Naive B cell (primary cell): ENCODE measurements around the gene ENG. TPM values are rescaled to one million over a fixed set of nuclear protein-coding genes. Genes with fewer than 3 reads are reported as not detected.
A peak's percentile ranks its signal among the peaks of the same experiment; 100 is the strongest.
"Not testable (repeated sequence)": the region's sequence is repeated elsewhere in the genome, so short reads cannot be mapped to it uniquely, and the experiment has no call there.

Experiments used
- ATAC-seq, 2 donors: fragments of 150-1000 bp; cut with Tn5 transposase; 2 replicates each; pipeline ENCODE4 v1.10.0; 2021; ENCODE audit warnings: low read depth in 2 of 2, mild to moderate bottlenecking in 2 of 2, moderate library complexity in 2 of 2
- DNase-seq: peaks from one replicate; pipeline ENCODE4 v3.0.0; 2022
- H3K27ac Mint-ChIP-seq, 6 donors: one replicate each; pipeline ENCODE4 v1.8.0; 2020 to 2022; ENCODE audit warnings: mild to moderate bottlenecking in 6 of 6, mixed read lengths in 6 of 6, moderate library complexity in 5 of 6, inconsistent platforms in 2 of 6
- H3K27me3 Mint-ChIP-seq, 3 donors: one replicate each; pipeline ENCODE4 v1.8.0; 2021 to 2022; ENCODE audit warnings: mixed read lengths in 3 of 3, mild to moderate bottlenecking in 1 of 3
- H3K36me3 Mint-ChIP-seq, 2 donors: one replicate each; pipeline ENCODE4 v1.8.0; 2020 to 2022; ENCODE audit warnings: mixed read lengths in 2 of 2, inconsistent platforms in 1 of 2, mild to moderate bottlenecking in 1 of 2
- H3K4me1 Mint-ChIP-seq, 3 donors: one replicate each; pipeline ENCODE4 v1.8.0; 2020 to 2022; ENCODE audit warnings: mixed read lengths in 3 of 3, inconsistent platforms in 1 of 3, mild to moderate bottlenecking in 1 of 3, moderate library complexity in 1 of 3
- H3K4me3 Mint-ChIP-seq, 8 donors: one replicate each; pipeline ENCODE4 v1.8.0; 2020 to 2022; ENCODE audit warnings: mild to moderate bottlenecking in 8 of 8, mixed read lengths in 8 of 8, moderate library complexity in 8 of 8, inconsistent platforms in 2 of 8
- H3K9me3 Mint-ChIP-seq, 7 donors: one replicate each; pipeline ENCODE4 v1.8.0; 2020 to 2022; ENCODE audit warnings: mixed read lengths in 7 of 7, mild to moderate bottlenecking in 5 of 7, inconsistent platforms in 2 of 7, moderate library complexity in 1 of 7
- polyA plus RNA-seq, 6 donors: library from polyadenylated mRNA; unstranded; fragments of 300-500 nt; fragmentation: Illumina TruSeq; gene quantifications; one replicate each; pipeline ENCODE4 v1.2.3, GENCODE V29; 2021; ENCODE audit warnings: low read depth in 6 of 6

The ENG gene
- polyA plus RNA-seq, 6 donors from 2014 or later, result 3.5 to 8.2 (median 5.8) TPM; not detected in 1

DNA sequence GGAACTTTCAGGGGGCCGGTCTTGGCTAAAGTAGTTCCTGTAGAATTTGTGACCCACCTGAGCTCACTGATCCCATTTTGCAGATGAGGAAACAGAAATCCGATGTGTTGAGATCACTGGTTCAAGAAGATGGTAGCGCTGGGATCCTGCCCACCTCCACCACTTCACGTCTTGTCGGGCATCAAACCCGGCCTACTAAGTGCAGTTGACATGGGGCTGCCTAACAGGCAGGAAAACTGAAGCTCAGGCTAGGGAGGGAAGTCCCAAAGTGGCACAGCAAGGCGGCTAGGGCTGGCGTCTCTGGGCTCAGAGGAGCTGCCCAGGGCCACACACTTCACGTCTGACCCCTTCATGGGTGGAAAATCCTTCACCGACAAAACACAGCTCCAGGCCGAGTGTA is 502 bp upstream of the ENG start:
- peaks cover 0 to 7% of the 10 kb centered on the region in 2 donors for H3K36me3 Mint-ChIP-seq
- H3K27ac Mint-ChIP-seq, result peak overlapping the region in 5 of 6 donors; percentile 38 to 87 (median 67)
- ATAC-seq (no peak), DNase-seq (no peak)
- peaks cover 27 to 58% (median 51%) of the 10 kb centered on the region in 3 donors for H3K4me1 Mint-ChIP-seq
- peaks cover 0 to 8% (median 3%) of the 10 kb centered on the region in 7 donors for H3K9me3 Mint-ChIP-seq
- no peaks in the 10 kb centered on the region for H3K27me3 Mint-ChIP-seq
- H3K4me3 Mint-ChIP-seq, result peak overlapping the region; percentile 64 to 95 (median 85)

DNA sequence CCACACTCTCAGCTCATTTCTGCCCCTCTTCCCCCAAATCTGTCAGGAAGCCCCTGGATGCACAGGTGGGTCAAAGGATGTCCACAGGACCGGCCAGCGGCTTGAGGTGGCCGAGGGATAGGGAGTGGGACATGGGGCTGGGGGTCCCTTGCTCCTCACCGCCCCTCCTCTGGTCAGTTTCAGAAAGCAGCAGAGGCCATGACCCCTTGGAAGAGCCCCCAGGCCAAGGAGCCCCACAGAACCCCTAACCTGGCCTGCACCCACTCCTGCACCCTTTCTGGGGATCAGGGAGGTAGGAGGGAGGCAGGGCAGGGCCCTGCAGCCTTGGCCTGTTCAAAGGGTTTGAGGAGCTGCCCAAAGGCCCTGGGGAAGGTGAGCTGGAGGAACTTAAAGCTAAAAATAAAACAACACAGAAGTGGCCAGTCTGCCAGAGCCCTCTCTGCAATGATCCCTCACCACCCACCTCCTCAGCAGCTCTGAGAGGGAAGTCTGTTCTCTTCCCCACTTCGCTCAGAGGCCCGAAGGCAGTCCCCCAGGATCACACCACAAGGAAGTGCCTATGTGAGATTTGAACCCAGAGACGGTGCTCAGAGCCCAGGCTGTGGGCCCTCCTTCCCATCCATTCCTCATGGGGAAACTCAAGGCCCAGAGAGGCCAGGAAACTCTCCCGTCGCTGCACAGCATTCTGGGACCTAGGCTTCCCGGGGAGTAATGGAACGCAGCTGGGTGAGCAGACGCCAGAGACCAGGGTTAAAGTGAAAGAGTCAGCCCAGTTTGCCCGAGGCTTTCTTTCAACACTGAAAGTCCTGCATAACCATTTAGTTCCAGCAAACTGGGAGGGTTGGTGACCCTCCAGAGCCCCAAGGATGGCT is 910 bp downstream of the ENG start:
- DNase-seq (no peak), ATAC-seq (peak; percentile 27 to 42)

DNA sequence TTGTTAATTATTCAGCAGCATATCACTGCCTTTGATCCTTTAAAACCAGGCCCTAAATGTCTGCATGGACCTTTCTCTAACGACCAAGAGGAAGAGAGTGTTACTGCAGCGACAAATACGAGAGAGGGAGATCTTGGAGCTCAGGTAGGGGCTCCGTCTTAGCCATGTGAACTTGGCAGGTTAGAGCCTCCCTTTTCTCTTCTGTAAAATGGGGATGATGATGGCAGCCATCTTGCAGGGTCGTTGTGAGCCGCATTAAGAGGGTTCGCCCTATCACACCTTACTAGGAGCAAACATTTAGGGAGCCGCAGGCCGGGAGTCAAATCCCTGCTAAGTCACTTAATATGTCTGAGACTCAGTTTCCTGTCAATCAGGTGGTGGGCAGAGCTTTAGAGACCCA is 1.6 kb downstream of the ENG start:
- DNase-seq (no peak), ATAC-seq (no peak)
- Mint-ChIP-seq H3K27ac (peak overlapping the region in 4 of 6 donors; percentile 33 to 84 (median 56)), H3K4me3 (peak overlapping the region; percentile 56 to 95 (median 80)), H3K9me3 (peaks cover 7 to 22% (median 16%) of the 10 kb centered on the region in 7 donors), H3K27me3 (no peaks in the 10 kb centered on the region), H3K36me3 (peaks cover 13 to 22% of the 10 kb centered on the region in 2 donors), H3K4me1 (peaks cover 20 to 46% (median 41%) of the 10 kb centered on the region in 3 donors)

More for the DNA sequence above, 910 bp downstream of the ENG start:
- Mint-ChIP-seq H3K27ac (peak overlapping the region; percentile 78 to 96 (median 88)), H3K9me3 (peaks cover 7 to 19% (median 14%) of the 10 kb centered on the region in 7 donors), H3K4me3 (peak overlapping the region; percentile 88 to 95 (median 94)), H3K36me3 (peaks cover 10 to 19% of the 10 kb centered on the region in 2 donors), H3K4me1 (peaks cover 23 to 53% (median 45%) of the 10 kb centered on the region in 3 donors), H3K27me3 (no peaks in the 10 kb centered on the region)

- Mint-ChIP-seq H3K27ac (peak overlapping the region in 1 of 6 donors; percentile 26), H3K9me3 (peaks cover 7 to 22% (median 16%) of the 10 kb centered on the region in 7 donors), H3K36me3 (peaks cover 13 to 22% of the 10 kb centered on the region in 2 donors), H3K27me3 (no peaks in the 10 kb centered on the region), H3K4me1 (peaks cover 13 to 32% (median 30%) of the 10 kb centered on the region in 3 donors), H3K4me3 (no peak overlapping the region)
- DNase-seq, result no peak
- no peak for ATAC-seq
Measured at GRCh38 chr9:127850286-127850830, 4.1 kb downstream of the ENG start.

- no peak for ATAC-seq
- no peaks in the 10 kb centered on the region for H3K27me3 Mint-ChIP-seq
- peak overlapping the region in 1 of 6 donors; percentile 35 for H3K27ac Mint-ChIP-seq
Measured at GRCh38 chr9:127848756-127849504, 5.5 kb downstream of the ENG start.

DNA sequence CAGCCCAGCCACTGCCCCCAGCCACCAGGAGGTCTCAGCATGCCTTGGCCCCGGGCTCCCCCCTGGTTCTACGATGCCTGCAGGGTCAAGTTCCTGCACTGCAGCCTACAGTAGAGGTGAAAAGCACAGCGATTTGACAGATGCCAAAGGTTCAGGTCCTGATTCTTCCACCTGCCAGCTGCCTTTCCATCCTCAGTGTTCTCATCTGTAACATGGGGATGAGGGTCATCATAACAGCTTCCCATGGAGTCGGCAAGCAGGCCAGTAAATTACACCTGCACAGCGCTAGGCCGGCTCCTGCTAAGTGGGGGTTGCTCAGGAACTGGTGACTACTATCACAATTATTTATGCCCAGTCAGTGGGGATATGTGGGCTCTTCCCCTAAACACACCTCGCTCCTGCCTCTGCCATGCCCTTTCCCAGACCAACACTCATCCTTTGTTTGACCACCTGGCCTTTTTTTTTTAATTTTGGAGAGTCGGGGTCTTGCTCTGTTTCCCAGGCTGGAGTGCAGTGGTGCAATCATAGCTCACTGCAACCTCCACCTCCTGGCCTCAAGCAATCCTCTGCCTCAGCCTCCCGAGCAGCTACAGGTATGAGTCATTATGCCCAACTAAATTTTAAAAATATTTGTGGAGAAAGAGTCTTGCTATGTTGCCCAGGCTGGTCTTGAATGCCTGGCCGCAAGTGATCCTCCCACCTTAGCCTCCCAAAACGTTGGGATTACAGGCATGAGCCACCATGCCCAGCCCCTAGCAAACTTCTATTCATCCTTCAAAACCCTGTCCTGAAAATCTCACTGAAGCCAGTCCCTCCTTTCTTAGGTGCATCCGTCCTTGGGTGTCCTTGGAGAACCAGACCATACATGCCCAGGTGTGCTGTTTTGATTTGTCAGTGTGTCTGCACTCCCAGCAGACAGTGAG is 6.4 kb downstream of the ENG start:
- no peak for DNase-seq
- Mint-ChIP-seq H3K4me3 (no peak overlapping the region), H3K9me3 (peaks cover 7 to 22% (median 16%) of the 10 kb centered on the region in 7 donors), H3K36me3 (peaks cover 13 to 22% of the 10 kb centered on the region in 2 donors), H3K27me3 (no peaks in the 10 kb centered on the region), H3K27ac (peak overlapping the region in 3 of 6 donors; percentile 4 to 68 (median 42)), H3K4me1 (peaks cover 5 to 18% (median 15%) of the 10 kb centered on the region in 3 donors)
- no peak for ATAC-seq

More at GRCh38 chr9:127848756-127849504, 5.5 kb downstream of the ENG start:
- no peak for DNase-seq
- Mint-ChIP-seq H3K36me3 (peaks cover 13 to 22% of the 10 kb centered on the region in 2 donors), H3K4me1 (peaks cover 8 to 26% (median 24%) of the 10 kb centered on the region in 3 donors), H3K4me3 (no peak overlapping the region), H3K9me3 (peaks cover 7 to 22% (median 16%) of the 10 kb centered on the region in 7 donors)

DNA sequence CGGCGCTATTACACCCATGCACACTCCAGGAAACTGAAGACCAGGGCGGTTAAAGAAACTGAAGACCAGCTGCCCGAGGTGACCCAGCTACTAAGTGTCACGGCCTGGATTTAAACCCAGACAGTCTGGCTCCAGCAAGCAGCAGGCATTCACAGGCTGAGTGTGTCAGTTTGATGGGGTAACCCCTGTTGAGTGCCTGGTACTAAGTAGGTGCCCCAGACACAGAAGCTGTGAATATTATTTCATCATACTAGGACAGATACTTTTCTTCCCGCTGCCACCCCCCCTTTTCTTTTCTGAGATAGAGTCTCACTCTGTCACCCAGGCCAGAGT is 7.3 kb downstream of the ENG start:
- Mint-ChIP-seq H3K4me3 (no peak overlapping the region), H3K4me1 (peaks cover 4 to 9% (median 6%) of the 10 kb centered on the region in 3 donors)

DNA sequence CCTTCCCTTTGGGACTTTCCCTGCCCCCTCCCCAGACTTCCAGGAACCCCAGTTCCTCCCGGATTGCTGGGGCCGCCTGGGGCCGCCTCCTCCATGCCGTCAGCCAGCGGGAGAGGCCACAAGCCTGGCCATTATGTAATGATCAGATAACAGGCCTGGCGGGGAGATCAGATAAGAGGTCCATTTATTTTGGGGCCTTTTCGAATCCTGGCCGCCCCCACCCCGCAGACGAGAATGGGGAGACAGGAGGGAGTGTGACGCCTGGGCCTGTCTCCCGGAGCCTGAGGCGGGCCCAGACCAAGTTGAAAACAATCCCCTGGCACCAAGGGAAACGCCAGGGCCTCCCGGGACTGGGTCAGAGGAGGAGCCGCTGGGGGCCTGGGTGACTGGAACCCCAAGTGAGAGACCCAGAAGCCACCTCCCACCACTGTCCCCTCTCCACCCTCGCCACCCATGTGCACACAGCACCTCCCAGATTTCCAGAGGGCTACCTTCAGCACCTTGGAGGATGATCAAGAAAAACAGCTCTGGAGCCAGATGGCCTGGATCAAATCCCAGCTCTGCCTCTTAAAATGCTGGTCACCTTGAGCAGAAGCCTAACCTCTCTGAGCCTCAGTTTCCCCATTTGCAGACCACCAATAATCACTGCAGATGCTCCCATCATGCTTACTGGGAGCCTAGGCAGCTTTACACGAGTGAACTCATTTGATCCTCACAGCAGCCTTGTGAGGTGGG is 7.8 kb downstream of the ENG start:
- no peak for DNase-seq
- H3K4me1 Mint-ChIP-seq, result peaks cover 0 to 3% (median under 1%) of the 10 kb centered on the region in 3 donors
- H3K36me3 Mint-ChIP-seq, result peaks cover 16 to 22% of the 10 kb centered on the region in 2 donors
- peaks cover 7 to 22% (median 16%) of the 10 kb centered on the region in 7 donors for H3K9me3 Mint-ChIP-seq
- H3K4me3 Mint-ChIP-seq, result no peak overlapping the region
- no peaks in the 10 kb centered on the region for H3K27me3 Mint-ChIP-seq
- ATAC-seq, result no peak
- H3K27ac Mint-ChIP-seq, result no peak overlapping the region

More for the DNA sequence above, 7.3 kb downstream of the ENG start:
- ATAC-seq (no peak), DNase-seq (no peak)
- Mint-ChIP-seq H3K27ac (peak overlapping the region in 1 of 6 donors; percentile 68), H3K27me3 (no peaks in the 10 kb centered on the region), H3K36me3 (peaks cover 13 to 22% of the 10 kb centered on the region in 2 donors), H3K9me3 (peaks cover 7 to 22% (median 16%) of the 10 kb centered on the region in 7 donors)

DNA sequence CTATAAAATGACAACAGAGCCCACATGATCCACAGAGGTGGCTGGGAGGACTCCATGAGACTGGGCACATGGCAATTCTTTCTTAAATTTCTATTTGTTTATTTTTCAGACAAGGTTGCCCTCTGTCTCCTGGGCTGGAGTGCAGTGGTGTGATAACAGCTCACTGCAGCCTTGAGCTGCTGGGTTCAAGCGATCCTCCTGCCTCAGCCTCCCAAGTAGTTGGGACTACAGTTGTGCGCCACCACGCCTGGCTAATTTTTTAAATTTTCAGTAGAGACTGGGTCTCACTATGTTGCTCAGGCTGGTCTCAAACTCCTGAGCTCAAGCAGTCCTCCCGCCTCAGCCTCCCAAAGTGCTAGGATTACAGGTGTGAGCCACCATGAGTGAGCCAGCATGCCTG is 8.8 kb downstream of the ENG start:
- H3K36me3 Mint-ChIP-seq, result peaks cover 20 to 25% of the 10 kb centered on the region in 2 donors
- peaks cover 7 to 20% (median 16%) of the 10 kb centered on the region in 7 donors for H3K9me3 Mint-ChIP-seq
- ATAC-seq, H3K27ac Mint-ChIP-seq, H3K4me1 Mint-ChIP-seq, H3K4me3 Mint-ChIP-seq, DNase-seq, H3K27me3 Mint-ChIP-seq: not testable (repeated sequence)

DNA sequence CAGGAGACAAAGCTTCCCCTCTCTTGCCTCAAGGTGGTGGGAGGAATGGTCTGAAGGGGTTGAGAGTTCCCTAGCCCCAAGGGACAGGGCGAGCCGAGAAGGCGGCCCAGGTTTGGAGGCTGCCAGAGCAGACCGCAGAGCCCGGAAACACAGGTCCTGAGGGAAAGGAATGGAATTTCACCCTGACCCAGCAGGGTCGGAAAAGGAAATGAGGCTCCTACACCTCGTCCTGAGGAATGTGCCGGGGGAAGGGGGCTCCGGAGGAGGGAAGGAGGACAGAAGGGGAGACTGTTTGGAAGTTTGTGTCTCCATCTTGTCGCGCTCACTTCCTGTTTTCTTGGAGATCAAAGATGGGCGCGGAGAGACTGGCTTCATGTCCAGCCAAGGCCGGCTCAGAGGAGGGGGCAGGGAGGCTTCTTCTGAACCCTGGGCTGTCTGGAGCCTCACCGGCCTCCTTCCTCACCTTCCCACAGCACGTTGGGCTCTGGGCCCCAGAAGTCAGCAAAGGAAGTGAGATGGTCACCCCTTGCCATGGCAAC is 9.6 kb downstream of the ENG start:
- H3K27ac Mint-ChIP-seq, result peak overlapping the region in 2 of 6 donors; percentile 11 to 76
- ATAC-seq, result no peak
- H3K4me1 Mint-ChIP-seq, result peaks cover 0 to under 1% (median under 1%) of the 10 kb centered on the region in 3 donors

GRCh38 chr9:127841087-127841835 is 13.2 kb downstream of the ENG start:
- no peak for DNase-seq
- Mint-ChIP-seq H3K27ac (peak overlapping the region in 1 of 6 donors; percentile 93), H3K36me3 (peaks cover 0 to 12% of the 10 kb centered on the region in 2 donors), H3K9me3 (no peaks in the 10 kb centered on the region), H3K4me1 (peaks cover 8 to 14% (median 9%) of the 10 kb centered on the region in 3 donors), H3K4me3 (no peak overlapping the region), H3K27me3 (no peaks in the 10 kb centered on the region)
- no peak for ATAC-seq

More for the DNA sequence above, 9.6 kb downstream of the ENG start:
- peaks cover 7 to 16% (median 11%) of the 10 kb centered on the region in 7 donors for H3K9me3 Mint-ChIP-seq
- DNase-seq, result no peak
- peaks cover 15 to 25% of the 10 kb centered on the region in 2 donors for H3K36me3 Mint-ChIP-seq
- no peaks in the 10 kb centered on the region for H3K27me3 Mint-ChIP-seq
- H3K4me3 Mint-ChIP-seq, result no peak overlapping the region
